ENCODE results near the gene NCOA7.

Gene NCOA7

GRCh38 chr6:125790358-125791150, at the start of gene NCOA7:
TSS of gene NCOA7 (plus strand) at chr6:125790960. CDS start at chr6:125815355, 24,395 bp downstream.
- no peak for DNase-seq (ENCODE audit: low read depth)

GRCh38 chr6:125741336-125741735, 49.4 kb upstream of the NCOA7 start:
- no peak for TF ChIP-seq CTCF (IDR thresholded peaks at IDR 0.05; ENCODE audit: control insufficient read depth, extremely low read depth, insufficient read depth)
- no peak overlapping the region for H3K4me3 ChIP-seq (ENCODE audit: low read depth, low read length)
- no peak for DNase-seq (ENCODE audit: low read depth)

More at GRCh38 chr6:125790358-125791150, at the start of gene NCOA7:
- TF ChIP-seq CTCF (IDR thresholded peaks at IDR 0.05; ENCODE audit: control insufficient read depth, extremely low read depth, insufficient read depth) = 0 out of 2 replicates have a peak, but pooled peaks have one; percentile 4
- peak within 1 kb of the TSS; percentile 70 for H3K4me3 ChIP-seq (ENCODE audit: low read depth, low read length)

GRCh38 chr6:125742024-125742423, 48.7 kb upstream of the NCOA7 start:
- DNase-seq (ENCODE audit: low read depth) = no peak
- no peak for TF ChIP-seq CTCF (IDR thresholded peaks at IDR 0.05; ENCODE audit: control insufficient read depth, extremely low read depth, insufficient read depth)
- no peak overlapping the region for H3K4me3 ChIP-seq (ENCODE audit: low read depth, low read length)

- no peak for TF ChIP-seq CTCF (IDR thresholded peaks at IDR 0.05; ENCODE audit: control insufficient read depth, extremely low read depth, insufficient read depth)
- no peak overlapping the region for H3K4me3 ChIP-seq (ENCODE audit: low read depth, low read length)
- peak; percentile 74 for DNase-seq (ENCODE audit: low read depth)
Observed at GRCh38 chr6:125742464-125743120, 48.2 kb upstream of the NCOA7 start.

GRCh38 chr6:125743604-125744003, 47.2 kb upstream of the NCOA7 start:
- TF ChIP-seq CTCF (IDR thresholded peaks at IDR 0.05; ENCODE audit: control insufficient read depth, extremely low read depth, insufficient read depth) = no peak
- no peak for DNase-seq (ENCODE audit: low read depth)

GRCh38 chr6:125745281-125746018, 45.3 kb upstream of the NCOA7 start:
- DNase-seq (ENCODE audit: low read depth) = no peak
- TF ChIP-seq CTCF (IDR thresholded peaks at IDR 0.05; ENCODE audit: control insufficient read depth, extremely low read depth, insufficient read depth) = no peak
- H3K4me3 ChIP-seq (ENCODE audit: low read depth, low read length) = no peak overlapping the region

More at GRCh38 chr6:125743604-125744003, 47.2 kb upstream of the NCOA7 start:
- no peak overlapping the region for H3K4me3 ChIP-seq (ENCODE audit: low read depth, low read length)
